ENCODE measurements around the gene GPBAR1.
A peak's percentile ranks its signal among the peaks of the same experiment; 100 is the strongest.

GPBAR1 gene

GRCh38 chr2:218294430-218295022, 33.7 kb downstream of the GPBAR1 start:
- H3K27me3 ChIP-seq (ENCODE audit: insufficient read depth, insufficient read length), result no peaks in the 10 kb centered on the region
- DNase-seq (ENCODE audit: low read depth, low spot score), result no peak
- H3K4me3 ChIP-seq (ENCODE audit: insufficient read length, low read depth), result no peak overlapping the region
- no peaks in the 10 kb centered on the region for H3K9me3 ChIP-seq (ENCODE audit: insufficient read depth, low read length)
- H3K4me1 ChIP-seq (ENCODE audit: insufficient read depth, insufficient read length), result peaks cover 10% of the 10 kb centered on the region
- TF ChIP-seq ZNF274 (IDR thresholded peaks at IDR 0.05; ENCODE audit: low read depth, low read length), result no peak
- no peak for TF ChIP-seq SUZ12 (IDR thresholded peaks at IDR 0.05; ENCODE audit: extremely low read depth, insufficient read depth, insufficient read length)
- no peak for TF ChIP-seq YY1 (IDR thresholded peaks at IDR 0.05; ENCODE audit: insufficient read depth, insufficient read length)
- peaks cover 6% of the 10 kb centered on the region for H3K36me3 ChIP-seq (ENCODE audit: insufficient read depth, insufficient read length, low read length)
- H3K9ac ChIP-seq (ENCODE audit: insufficient read length, low read depth), result no peak overlapping the region

- no peak for TF ChIP-seq ZNF274 (IDR thresholded peaks at IDR 0.05; ENCODE audit: low read depth, low read length)
- TF ChIP-seq SUZ12 (IDR thresholded peaks at IDR 0.05; ENCODE audit: extremely low read depth, insufficient read depth, insufficient read length), result no peak
- peaks cover 6% of the 10 kb centered on the region for H3K36me3 ChIP-seq (ENCODE audit: insufficient read depth, insufficient read length, low read length)
- H3K4me1 ChIP-seq (ENCODE audit: insufficient read depth, insufficient read length), result peaks cover 10% of the 10 kb centered on the region
- H3K9ac ChIP-seq (ENCODE audit: insufficient read length, low read depth), result no peak overlapping the region
- DNase-seq (ENCODE audit: low read depth, low spot score), result no peak
- H3K9me3 ChIP-seq (ENCODE audit: insufficient read depth, low read length), result no peaks in the 10 kb centered on the region
- H3K27me3 ChIP-seq (ENCODE audit: insufficient read depth, insufficient read length), result no peaks in the 10 kb centered on the region
- H3K4me3 ChIP-seq (ENCODE audit: insufficient read length, low read depth), result no peak overlapping the region
Observed at GRCh38 chr2:218295029-218295428, 34.2 kb downstream of the GPBAR1 start.

GRCh38 chr2:218296200-218296599, 35.4 kb downstream of the GPBAR1 start:
- TF ChIP-seq ZNF274 (IDR thresholded peaks at IDR 0.05; ENCODE audit: low read depth, low read length) (no peak), YY1 (IDR thresholded peaks at IDR 0.05; ENCODE audit: insufficient read depth, insufficient read length) (no peak), SUZ12 (IDR thresholded peaks at IDR 0.05; ENCODE audit: extremely low read depth, insufficient read depth, insufficient read length) (no peak)
- H3K4me1 ChIP-seq (ENCODE audit: insufficient read depth, insufficient read length), result peaks cover 2% of the 10 kb centered on the region

GRCh38 chr2:218296847-218297246, 36.0 kb downstream of the GPBAR1 start:
- no peak overlapping the region for H3K9ac ChIP-seq (ENCODE audit: insufficient read length, low read depth)
- H3K9me3 ChIP-seq (ENCODE audit: insufficient read depth, low read length), result no peaks in the 10 kb centered on the region
- no peaks in the 10 kb centered on the region for H3K27me3 ChIP-seq (ENCODE audit: insufficient read depth, insufficient read length)
- H3K4me1 ChIP-seq (ENCODE audit: insufficient read depth, insufficient read length), result peaks cover 2% of the 10 kb centered on the region
- no peak for DNase-seq (ENCODE audit: low read depth, low spot score)
- no peaks in the 10 kb centered on the region for H3K36me3 ChIP-seq (ENCODE audit: insufficient read depth, insufficient read length, low read length)
- no peak for TF ChIP-seq YY1 (IDR thresholded peaks at IDR 0.05; ENCODE audit: insufficient read depth, insufficient read length)
- no peak for TF ChIP-seq SUZ12 (IDR thresholded peaks at IDR 0.05; ENCODE audit: extremely low read depth, insufficient read depth, insufficient read length)
- TF ChIP-seq ZNF274 (IDR thresholded peaks at IDR 0.05; ENCODE audit: low read depth, low read length), result no peak
- H3K4me3 ChIP-seq (ENCODE audit: insufficient read length, low read depth), result no peak overlapping the region

More at GRCh38 chr2:218296200-218296599, 35.4 kb downstream of the GPBAR1 start:
- no peak for DNase-seq (ENCODE audit: low read depth, low spot score)
- Histone ChIP-seq H3K4me3 (ENCODE audit: insufficient read length, low read depth) (no peak overlapping the region), H3K9ac (ENCODE audit: insufficient read length, low read depth) (no peak overlapping the region), H3K9me3 (ENCODE audit: insufficient read depth, low read length) (no peaks in the 10 kb centered on the region), H3K36me3 (ENCODE audit: insufficient read depth, insufficient read length, low read length) (no peaks in the 10 kb centered on the region), H3K27me3 (ENCODE audit: insufficient read depth, insufficient read length) (no peaks in the 10 kb centered on the region)

GRCh38 chr2:218298314-218298875, 37.6 kb downstream of the GPBAR1 start:
- Histone ChIP-seq H3K4me3 (ENCODE audit: insufficient read length, low read depth) (no peak overlapping the region), H3K9ac (ENCODE audit: insufficient read length, low read depth) (no peak overlapping the region), H3K36me3 (ENCODE audit: insufficient read depth, insufficient read length, low read length) (no peaks in the 10 kb centered on the region), H3K4me1 (ENCODE audit: insufficient read depth, insufficient read length) (peaks cover 2% of the 10 kb centered on the region), H3K27me3 (ENCODE audit: insufficient read depth, insufficient read length) (no peaks in the 10 kb centered on the region), H3K9me3 (ENCODE audit: insufficient read depth, low read length) (no peaks in the 10 kb centered on the region)
- TF ChIP-seq YY1 (IDR thresholded peaks at IDR 0.05; ENCODE audit: insufficient read depth, insufficient read length), result no peak
- TF ChIP-seq ZNF274 (IDR thresholded peaks at IDR 0.05; ENCODE audit: low read depth, low read length), result no peak
- no peak for TF ChIP-seq SUZ12 (IDR thresholded peaks at IDR 0.05; ENCODE audit: extremely low read depth, insufficient read depth, insufficient read length)
- DNase-seq (ENCODE audit: low read depth, low spot score), result no peak

GRCh38 chr2:218300141-218300540, 39.3 kb downstream of the GPBAR1 start:
- no peak for TF ChIP-seq YY1 (IDR thresholded peaks at IDR 0.05; ENCODE audit: insufficient read depth, insufficient read length)
- no peak for TF ChIP-seq ZNF274 (IDR thresholded peaks at IDR 0.05; ENCODE audit: low read depth, low read length)
- no peak for TF ChIP-seq SUZ12 (IDR thresholded peaks at IDR 0.05; ENCODE audit: extremely low read depth, insufficient read depth, insufficient read length)
- H3K36me3 ChIP-seq (ENCODE audit: insufficient read depth, insufficient read length, low read length), result no peaks in the 10 kb centered on the region
- H3K9ac ChIP-seq (ENCODE audit: insufficient read length, low read depth), result no peak overlapping the region
- H3K4me1 ChIP-seq (ENCODE audit: insufficient read depth, insufficient read length), result no peaks in the 10 kb centered on the region
- DNase-seq (ENCODE audit: low read depth, low spot score), result no peak
- no peaks in the 10 kb centered on the region for H3K9me3 ChIP-seq (ENCODE audit: insufficient read depth, low read length)
- no peak overlapping the region for H3K4me3 ChIP-seq (ENCODE audit: insufficient read length, low read depth)
- H3K27me3 ChIP-seq (ENCODE audit: insufficient read depth, insufficient read length), result no peaks in the 10 kb centered on the region

- H3K9ac ChIP-seq (ENCODE audit: insufficient read length, low read depth), result no peak overlapping the region
- no peaks in the 10 kb centered on the region for H3K9me3 ChIP-seq (ENCODE audit: insufficient read depth, low read length)
- H3K27me3 ChIP-seq (ENCODE audit: insufficient read depth, insufficient read length), result no peaks in the 10 kb centered on the region
Observed at GRCh38 chr2:218301176-218301819, 40.5 kb downstream of the GPBAR1 start.

More at GRCh38 chr2:218301176-218301819, 40.5 kb downstream of the GPBAR1 start:
- no peaks in the 10 kb centered on the region for H3K36me3 ChIP-seq (ENCODE audit: insufficient read depth, insufficient read length, low read length)
- TF ChIP-seq ZNF274 (IDR thresholded peaks at IDR 0.05; ENCODE audit: low read depth, low read length), result no peak
- TF ChIP-seq YY1 (IDR thresholded peaks at IDR 0.05; ENCODE audit: insufficient read depth, insufficient read length), result no peak
- no peak for TF ChIP-seq SUZ12 (IDR thresholded peaks at IDR 0.05; ENCODE audit: extremely low read depth, insufficient read depth, insufficient read length)
- H3K4me3 ChIP-seq (ENCODE audit: insufficient read length, low read depth), result no peak overlapping the region
- DNase-seq (ENCODE audit: low read depth, low spot score), result peak; percentile 92
- peaks cover 2% of the 10 kb centered on the region for H3K4me1 ChIP-seq (ENCODE audit: insufficient read depth, insufficient read length)
